Heart left ventricle (tissue), 13 donors: ENCODE results near the gene NELL1.

Source experiments
- CTCF ChIP-seq, 12 donors: fragments of 200-600 bp; sonication (generic) in 4 of 12; IDR thresholded peaks; one replicate each; pipeline versions ENCODE4 v1.5.0 to v1.8.0; 2018 to 2022; ENCODE audit warnings: antibody characterized with exemption in 12 of 12, mild to moderate bottlenecking in 5 of 12
- POLR2A ChIP-seq, 2 donors: fragments of 450-650 bp; IDR thresholded peaks; one replicate each; pipeline ENCODE4 v1.6.1; 2017; ENCODE audit warnings: antibody characterized with exemption in 2 of 2, mild to moderate bottlenecking in 2 of 2, moderate library complexity in 2 of 2
- donor health status: ischemic (EF 13 %, LVEDD 7.1; RV severe dilation, severe dysfunction).
- donor health status: DM: no; HTN: yes; CAD: no.
- donor health status: DM: no; HTN: no; CAD: no.
- donor health status: ischemic (EF 25% LVEDD 6.9; RV normal size, moderate dysfunction).
- donor health status: ischemic (EF 25% LVEDD 5.7; RV mildly dilated, moderate dysfunction).
- donor health status: ischemic (EF 35%, LVEDD 5.7; RV mildly dilated, moderate dysfunction).
- donor health status: nonischemic (EF 11% LVEDD 7.7; RV severe dilation, severe dysfunction).
- donor health status: DM: yes; HTN: yes; CAD: no.
- donor health status: PGD.
- donor health status: ischemic (EF 29% LVEDD 5.4; RV normal size, mild dysfunction).
- donor health status: nonischemic (EF 23%, LVEDD 6.1; RV moderate dilation, normal function).

GRCh38 chr11:21323617-21324016 is 654.2 kb downstream of the NELL1 start:
- TF ChIP-seq CTCF (IDR thresholded peaks at IDR 0.05) = no peak
- TF ChIP-seq POLR2A (IDR thresholded peaks at IDR 0.05) = no peak
